MM.1S (cell line): ENCODE measurements around the gene DNAJB6.

Experiments
- DNase-seq: peaks from one replicate; pipeline ENCODE4 v3.0.0-alpha.2; 2015
- H2AFZ ChIP-seq: fragments of 300-600 bp; sonication (generic); 2 replicates; pipeline ENCODE4 v1.6.0; 2016; ENCODE audit warnings: antibody characterized with exemption, low read length
- H3F3A ChIP-seq: fragments of 300-600 bp; sonication (generic); 2 replicates; pipeline ENCODE4 v1.6.1; 2016; ENCODE audit warnings: mild to moderate bottlenecking, antibody characterized with exemption, low read length, moderate library complexity, mixed read lengths; ENCODE audit not compliant: insufficient read depth
- H3K27ac ChIP-seq: fragments of 300-600 bp; sonication (generic); 2 replicates; pipeline ENCODE4 v1.5.1; 2016; ENCODE audit warnings: mild to moderate bottlenecking, low read length
- H3K27me3 ChIP-seq: fragments of 300-600 bp; sonication (generic); replicated peaks from 2 replicates; pipeline ENCODE4 v1.6.0; 2016; ENCODE audit warnings: low read length; ENCODE audit not compliant: insufficient read depth
- H3K36me3 ChIP-seq: fragments of 300-600 bp; sonication (generic); replicated peaks from 2 replicates; pipeline ENCODE4 v1.6.1; 2016; ENCODE audit warnings: mild to moderate bottlenecking, low read length, mixed read lengths; ENCODE audit not compliant: insufficient read depth
- H3K4me1 ChIP-seq: fragments of 300-600 bp; sonication (generic); 2 replicates; pipeline ENCODE4 v1.6.1; 2016; ENCODE audit warnings: low read length, mixed read lengths
- H3K4me2 ChIP-seq: fragments of 300-600 bp; sonication (generic); 2 replicates; pipeline ENCODE4 v1.6.0; 2016; ENCODE audit warnings: low read depth, low read length
- H3K4me3 ChIP-seq: fragments of 300-600 bp; sonication (generic); 2 replicates; pipeline ENCODE4 v1.5.1; 2016; ENCODE audit warnings: low read length, mixed read lengths
- H3K79me2 ChIP-seq: fragments of 300-600 bp; sonication (generic); 2 replicates; pipeline ENCODE4 v1.6.1; 2016; ENCODE audit warnings: mixed run types, low read length, mixed read lengths
- H3K9ac ChIP-seq: fragments of 300-600 bp; sonication (generic); 2 replicates; pipeline ENCODE4 v1.6.1; 2016; ENCODE audit warnings: low read length, mixed read lengths
- H3K9me2 ChIP-seq: fragments of 300-600 bp; sonication (generic); replicated peaks from 2 replicates; pipeline ENCODE4 v1.6.1; 2016; ENCODE audit warnings: mild to moderate bottlenecking, low read length, mixed read lengths; ENCODE audit not compliant: insufficient read depth
- H3K9me3 ChIP-seq: fragments of 300-600 bp; sonication (generic); replicated peaks from 2 replicates; pipeline ENCODE4 v1.6.1; 2016; ENCODE audit warnings: mild to moderate bottlenecking, low read length, mixed read lengths; ENCODE audit not compliant: insufficient read depth
- H4K20me1 ChIP-seq: fragments of 300-600 bp; sonication (generic); 2 replicates; pipeline ENCODE4 v1.6.1; 2016; ENCODE audit warnings: mild to moderate bottlenecking, low read length, moderate library complexity, mixed read lengths; ENCODE audit not compliant: insufficient read depth
- EZH2 ChIP-seq: fragments of 300-600 bp; sonication (generic); optimal IDR thresholded peaks from 2 replicates; pipeline ENCODE3; 2017; ENCODE audit warnings: low read depth, mild to moderate bottlenecking, antibody characterized with exemption, low read length, mixed read lengths
- EZH2phosphoT487 ChIP-seq: fragments of 300-600 bp; sonication (generic); IDR thresholded peaks from 2 replicates; pipeline ENCODE4 v1.6.1; 2018; ENCODE audit warnings: antibody characterized with exemption, low read length
- TF ChIP-seq, protein P1 (sequence below): fragments of 300-600 bp; sonication (generic); IDR thresholded peaks from 2 replicates; pipeline ENCODE4 v1.5.1; 2016; ENCODE audit warnings: antibody characterized with exemption, low read length, mixed read lengths

The DNAJB6 gene

DNA sequence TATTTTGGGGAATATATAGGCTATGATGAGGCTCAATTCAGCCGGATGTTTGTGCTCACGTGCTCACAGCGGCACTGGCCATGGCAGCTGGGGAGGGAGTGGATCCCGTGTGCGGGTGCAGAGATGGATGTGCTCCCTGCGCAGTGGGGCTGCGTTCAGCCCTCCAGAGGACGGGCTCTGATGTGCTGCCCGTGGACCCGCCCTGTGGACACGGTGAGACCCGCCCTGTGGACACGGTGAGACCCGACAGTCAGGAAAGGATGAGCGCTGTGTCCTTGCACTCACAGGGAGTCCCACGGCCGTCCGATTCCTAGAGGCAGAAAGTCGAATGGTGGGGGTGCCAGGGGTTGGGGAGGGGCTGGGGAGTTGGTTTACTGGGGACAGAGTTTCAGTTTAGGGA, 89.0 kb downstream of the DNAJB6 start:
- no peak overlapping the region for H3K4me3 ChIP-seq
- no peaks in the 10 kb centered on the region for H3F3A ChIP-seq
- H3K4me2 ChIP-seq: no peak overlapping the region
- no peaks in the 10 kb centered on the region for H4K20me1 ChIP-seq
- H3K9me2 ChIP-seq: no peaks in the 10 kb centered on the region
- H3K27ac ChIP-seq: no peak overlapping the region
- H3K36me3 ChIP-seq: no peaks in the 10 kb centered on the region
- TF ChIP-seq EZH2phosphoT487: no peak
- TF ChIP-seq EZH2: no peak
- TF ChIP-seq, protein P1, sequence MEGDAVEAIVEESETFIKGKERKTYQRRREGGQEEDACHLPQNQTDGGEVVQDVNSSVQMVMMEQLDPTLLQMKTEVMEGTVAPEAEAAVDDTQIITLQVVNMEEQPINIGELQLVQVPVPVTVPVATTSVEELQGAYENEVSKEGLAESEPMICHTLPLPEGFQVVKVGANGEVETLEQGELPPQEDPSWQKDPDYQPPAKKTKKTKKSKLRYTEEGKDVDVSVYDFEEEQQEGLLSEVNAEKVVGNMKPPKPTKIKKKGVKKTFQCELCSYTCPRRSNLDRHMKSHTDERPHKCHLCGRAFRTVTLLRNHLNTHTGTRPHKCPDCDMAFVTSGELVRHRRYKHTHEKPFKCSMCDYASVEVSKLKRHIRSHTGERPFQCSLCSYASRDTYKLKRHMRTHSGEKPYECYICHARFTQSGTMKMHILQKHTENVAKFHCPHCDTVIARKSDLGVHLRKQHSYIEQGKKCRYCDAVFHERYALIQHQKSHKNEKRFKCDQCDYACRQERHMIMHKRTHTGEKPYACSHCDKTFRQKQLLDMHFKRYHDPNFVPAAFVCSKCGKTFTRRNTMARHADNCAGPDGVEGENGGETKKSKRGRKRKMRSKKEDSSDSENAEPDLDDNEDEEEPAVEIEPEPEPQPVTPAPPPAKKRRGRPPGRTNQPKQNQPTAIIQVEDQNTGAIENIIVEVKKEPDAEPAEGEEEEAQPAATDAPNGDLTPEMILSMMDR: no peak
- peaks cover 73% of the 10 kb centered on the region for H3K27me3 ChIP-seq
- H2AFZ ChIP-seq: no peak overlapping the region
- no peaks in the 10 kb centered on the region for H3K4me1 ChIP-seq
- H3K79me2 ChIP-seq: no peaks in the 10 kb centered on the region
- H3K9me3 ChIP-seq: no peaks in the 10 kb centered on the region
- no peak overlapping the region for H3K9ac ChIP-seq
- no peak for DNase-seq

DNA sequence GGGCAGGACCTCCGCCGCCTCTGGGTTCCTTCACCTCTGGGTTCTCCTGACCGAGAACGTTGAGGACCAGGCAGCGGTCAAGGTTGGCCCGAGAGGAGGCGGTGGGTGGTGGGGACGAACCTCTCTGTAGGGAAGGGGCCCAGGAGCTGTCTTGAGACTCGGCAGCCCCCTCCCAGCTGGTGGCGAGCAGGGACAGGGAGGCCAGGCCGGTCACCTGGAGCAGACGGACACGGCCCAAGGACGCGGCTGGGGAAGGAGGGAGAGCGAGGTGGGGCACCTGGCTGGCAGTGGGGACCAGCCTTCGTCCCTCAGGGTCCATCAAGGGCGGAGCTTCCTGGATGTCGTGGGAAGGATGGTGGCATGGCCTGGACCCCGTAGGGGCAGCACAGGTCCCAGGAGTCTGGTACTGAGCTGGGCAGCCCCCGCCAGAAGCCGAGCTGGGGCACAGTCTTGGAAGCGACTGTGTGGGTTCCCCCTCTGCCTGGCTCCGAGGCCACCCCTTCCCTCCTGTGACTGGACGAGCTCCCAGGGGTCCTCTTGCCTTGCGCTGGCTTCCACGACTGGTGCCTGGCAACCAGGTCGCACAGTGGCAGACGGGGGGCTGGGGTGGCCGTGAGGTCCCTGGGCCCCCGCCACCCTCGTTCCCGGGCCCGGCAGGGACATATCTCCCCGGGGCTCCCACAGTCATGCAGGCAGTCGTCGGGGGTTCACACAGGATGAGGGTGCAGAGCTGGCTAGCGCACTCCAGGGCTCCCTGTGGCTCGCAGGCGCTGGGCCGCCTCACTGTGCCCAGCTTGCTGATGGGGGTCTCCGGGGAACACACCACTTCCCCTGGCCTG, 89.9 kb downstream of the DNAJB6 start:
- H3K4me3 ChIP-seq: no peak overlapping the region
- no peaks in the 10 kb centered on the region for H3K79me2 ChIP-seq
- H3K9me3 ChIP-seq: no peaks in the 10 kb centered on the region
- H3K9me2 ChIP-seq: no peaks in the 10 kb centered on the region
- DNase-seq: no peak
- no peaks in the 10 kb centered on the region for H3F3A ChIP-seq
- H3K4me2 ChIP-seq: no peak overlapping the region
- H4K20me1 ChIP-seq: no peaks in the 10 kb centered on the region
- no peaks in the 10 kb centered on the region for H3K4me1 ChIP-seq
- H3K36me3 ChIP-seq: no peaks in the 10 kb centered on the region
- no peak overlapping the region for H3K27ac ChIP-seq
- H2AFZ ChIP-seq: no peak overlapping the region
- H3K27me3 ChIP-seq: peaks cover 82% of the 10 kb centered on the region
- H3K9ac ChIP-seq: no peak overlapping the region
- TF ChIP-seq, protein P1: no peak
- TF ChIP-seq EZH2phosphoT487 (no peak), EZH2 (no peak)

DNA sequence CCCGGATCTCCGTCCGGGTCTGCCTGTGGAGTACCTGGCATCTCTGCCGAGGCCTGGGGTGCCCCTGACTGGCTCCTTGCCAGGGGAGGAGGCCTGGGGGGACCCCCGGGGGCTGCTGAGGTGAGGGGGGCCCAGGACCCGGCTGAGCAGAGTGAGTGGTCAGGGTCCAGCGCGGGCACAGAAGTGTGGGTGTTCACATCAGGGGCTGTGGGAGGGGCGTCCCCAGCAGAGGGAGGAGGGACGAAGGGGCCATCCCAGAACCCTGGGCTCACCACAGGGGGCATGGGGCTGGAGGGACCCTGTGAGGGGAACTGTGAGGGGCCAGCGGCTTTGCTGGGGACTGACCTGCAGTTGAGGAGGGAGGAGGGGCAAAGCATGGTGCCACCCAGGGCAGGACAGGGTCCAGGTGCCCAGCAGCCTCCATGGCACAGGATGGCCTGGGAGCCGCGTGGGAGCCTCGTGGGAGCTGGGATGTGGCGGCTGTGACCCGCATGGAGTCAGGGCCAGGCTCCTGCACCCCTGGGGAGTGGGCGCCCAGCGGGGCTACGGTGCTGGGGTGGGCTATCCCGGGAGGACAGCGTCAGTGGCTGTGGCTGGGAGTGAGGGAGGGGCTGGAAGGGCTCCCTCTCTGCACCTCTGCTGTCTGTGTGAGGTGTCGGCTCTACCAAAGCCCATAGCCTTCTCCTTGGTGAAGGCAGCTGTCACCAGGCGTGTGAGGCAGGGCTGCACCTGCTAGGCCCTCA, 91.2 kb downstream of the DNAJB6 start:
- no peak for DNase-seq
- Histone ChIP-seq H3K27me3 (peaks cover 83% of the 10 kb centered on the region), H3F3A (no peaks in the 10 kb centered on the region), H2AFZ (no peak overlapping the region), H3K36me3 (no peaks in the 10 kb centered on the region), H3K9ac (no peak overlapping the region), H3K4me2 (no peak overlapping the region), H3K9me3 (no peaks in the 10 kb centered on the region), H3K4me1 (no peaks in the 10 kb centered on the region), H3K4me3 (no peak overlapping the region), H3K79me2 (no peaks in the 10 kb centered on the region), H4K20me1 (no peaks in the 10 kb centered on the region), H3K9me2 (no peaks in the 10 kb centered on the region), H3K27ac (no peak overlapping the region)
- TF ChIP-seq EZH2phosphoT487: no peak
- TF ChIP-seq EZH2: no peak
- TF ChIP-seq, protein P1: no peak
